ENCODE results near the gene TMEM151B.

TMEM151B gene

GRCh38 chr6:44232676-44233566, 37.3 kb upstream of the TMEM151B start:
- no peak for DNase-seq (ENCODE audit: low read depth in 1 of 2, low spot score in 1 of 2)

GRCh38 chr6:44233567-44234100, 36.6 kb upstream of the TMEM151B start:
- DNase-seq (ENCODE audit: low read depth in 1 of 2, low spot score in 1 of 2): no peak

- DNase-seq (ENCODE audit: low read depth in 1 of 2, low spot score in 1 of 2): no peak
Observed at GRCh38 chr6:44234101-44235025, 35.9 kb upstream of the TMEM151B start.

- no peak for DNase-seq (ENCODE audit: low read depth in 1 of 2, low spot score in 1 of 2)
Observed at GRCh38 chr6:44235269-44235668, 35.0 kb upstream of the TMEM151B start.

- DNase-seq (ENCODE audit: low read depth in 1 of 2, low spot score in 1 of 2): no peak
Observed at GRCh38 chr6:44235891-44236516, 34.2 kb upstream of the TMEM151B start.

- DNase-seq (ENCODE audit: low read depth in 1 of 2, low spot score in 1 of 2): peak in 1 of 2 donors; percentile 42
Observed at GRCh38 chr6:44237021-44237812, 33.0 kb upstream of the TMEM151B start.

- DNase-seq (ENCODE audit: low read depth in 1 of 2, low spot score in 1 of 2): peak; percentile 65 to 68
Observed at GRCh38 chr6:44237813-44238433, 32.3 kb upstream of the TMEM151B start.

GRCh38 chr6:44238687-44239350, 31.4 kb upstream of the TMEM151B start:
- no peak for DNase-seq (ENCODE audit: low read depth in 1 of 2, low spot score in 1 of 2)

GRCh38 chr6:44243345-44243744, 26.9 kb upstream of the TMEM151B start:
- DNase-seq (ENCODE audit: low read depth in 1 of 2, low spot score in 1 of 2): no peak

GRCh38 chr6:44245391-44245911, 24.8 kb upstream of the TMEM151B start:
- no peak for DNase-seq (ENCODE audit: low read depth in 1 of 2, low spot score in 1 of 2)

GRCh38 chr6:44245912-44246662, 24.2 kb upstream of the TMEM151B start:
- peak; percentile 72 to 86 for DNase-seq (ENCODE audit: low read depth in 1 of 2, low spot score in 1 of 2)

GRCh38 chr6:44246663-44247337, 23.4 kb upstream of the TMEM151B start, which contains the start of gene HSP90AB1:
Gene HSP90AB1, plus strand, starts transcription at chr6:44247101. Its CDS starts 1,529 bp downstream, at chr6:44248630.
- DNase-seq (ENCODE audit: low read depth in 1 of 2, low spot score in 1 of 2): peak; percentile 88 to 90

- DNase-seq (ENCODE audit: low read depth in 1 of 2, low spot score in 1 of 2): peak; percentile 82 to 86
Observed at GRCh38 chr6:44247338-44248302, 22.6 kb upstream of the TMEM151B start.

GRCh38 chr6:44248579-44248978, 21.7 kb upstream of the TMEM151B start:
- DNase-seq (ENCODE audit: low read depth in 1 of 2, low spot score in 1 of 2): no peak

- no peak for DNase-seq (ENCODE audit: low read depth in 1 of 2, low spot score in 1 of 2)
Observed at GRCh38 chr6:44249082-44249748, 21.0 kb upstream of the TMEM151B start.
